Stimulated activated memory B cell treated with anti-CD40 and anti-IgM and Interleukin-4, amounts not matched to agents 10 μg/mL and 1 μg/mL and 100 μg/mL, for 72 hours (primary cell): ENCODE data around the gene ZNF438.
A peak's percentile ranks its signal among the peaks of the same experiment; 100 is the strongest.

Experiments
- ATAC-seq: fragments of 150-1000 bp; cut with Tn5 transposase; 2 replicates; pipeline ENCODE4 v1.10.0; 2021
- H3K27ac Mint-ChIP-seq: one replicate; pipeline ENCODE4 v1.8.0; 2022; ENCODE audit warnings: mild to moderate bottlenecking, mixed read lengths
- H3K27me3 Mint-ChIP-seq: one replicate; pipeline ENCODE4 v1.8.0; 2022; ENCODE audit warnings: mixed read lengths
- H3K36me3 Mint-ChIP-seq: one replicate; pipeline ENCODE4 v1.8.0; 2022; ENCODE audit warnings: mixed read lengths
- H3K4me1 Mint-ChIP-seq: one replicate; pipeline ENCODE4 v1.8.0; 2022; ENCODE audit warnings: mixed read lengths
- H3K4me3 Mint-ChIP-seq: one replicate; pipeline ENCODE4 v1.8.0; 2022; ENCODE audit warnings: mild to moderate bottlenecking, moderate library complexity, mixed read lengths
- H3K9me3 Mint-ChIP-seq: one replicate; pipeline ENCODE4 v1.8.0; 2022; ENCODE audit warnings: mixed read lengths

ZNF438 gene

DNA sequence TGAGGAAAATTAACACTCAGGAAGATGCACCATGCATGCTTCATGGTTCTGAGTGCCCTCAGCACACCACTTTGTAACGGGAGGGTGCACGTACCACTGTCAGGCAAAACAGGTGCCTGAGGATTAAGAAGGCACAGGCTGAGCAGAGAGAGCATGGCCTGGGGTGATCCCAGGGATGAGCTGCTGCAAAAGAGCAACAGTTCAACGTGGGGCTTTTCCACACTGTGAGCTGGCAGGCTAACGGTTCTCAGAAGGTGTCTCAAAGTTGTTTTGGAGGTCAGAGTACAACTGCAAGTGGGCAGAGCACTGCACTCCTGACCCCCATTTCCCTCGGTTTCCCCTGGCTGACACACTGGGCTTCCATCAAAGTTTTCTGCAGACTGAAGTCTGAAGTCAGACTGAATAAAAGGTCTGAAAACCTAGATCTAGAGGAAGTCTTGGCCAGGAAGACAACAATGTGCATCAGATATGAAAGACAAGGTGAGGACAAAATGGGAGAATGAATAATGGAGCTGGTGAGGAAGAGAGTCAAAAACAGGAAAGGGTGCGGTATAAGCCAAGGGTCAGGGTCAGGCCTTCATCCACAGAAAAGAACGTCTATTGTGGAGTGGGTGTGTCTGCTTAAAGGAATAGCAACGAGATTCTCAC, 20.5 kb downstream of the ZNF438 start:
- no peaks in the 10 kb centered on the region for H3K4me1 Mint-ChIP-seq
- H3K27me3 Mint-ChIP-seq: no peaks in the 10 kb centered on the region
- peaks cover 11% of the 10 kb centered on the region for H3K36me3 Mint-ChIP-seq
- no peak for ATAC-seq
- peaks cover 8% of the 10 kb centered on the region for H3K9me3 Mint-ChIP-seq
- H3K27ac Mint-ChIP-seq: no peak overlapping the region
- H3K4me3 Mint-ChIP-seq: no peak overlapping the region

GRCh38 chr10:31010062-31010461, 21.6 kb downstream of the ZNF438 start:
- H3K4me3 Mint-ChIP-seq: no peak overlapping the region
- peaks cover 3% of the 10 kb centered on the region for H3K4me1 Mint-ChIP-seq
- peaks cover 11% of the 10 kb centered on the region for H3K36me3 Mint-ChIP-seq
- no peak overlapping the region for H3K27ac Mint-ChIP-seq
- no peak for ATAC-seq
- H3K27me3 Mint-ChIP-seq: no peaks in the 10 kb centered on the region
- H3K9me3 Mint-ChIP-seq: peaks cover 8% of the 10 kb centered on the region

- Mint-ChIP-seq H3K9me3 (no peaks in the 10 kb centered on the region), H3K27me3 (no peaks in the 10 kb centered on the region), H3K4me3 (no peak overlapping the region), H3K4me1 (peaks cover 12% of the 10 kb centered on the region), H3K36me3 (no peaks in the 10 kb centered on the region), H3K27ac (no peak overlapping the region)
- no peak for ATAC-seq
These were observed 25.8 kb downstream of the ZNF438 start for GRCh38 chr10:31005895-31006294.

DNA sequence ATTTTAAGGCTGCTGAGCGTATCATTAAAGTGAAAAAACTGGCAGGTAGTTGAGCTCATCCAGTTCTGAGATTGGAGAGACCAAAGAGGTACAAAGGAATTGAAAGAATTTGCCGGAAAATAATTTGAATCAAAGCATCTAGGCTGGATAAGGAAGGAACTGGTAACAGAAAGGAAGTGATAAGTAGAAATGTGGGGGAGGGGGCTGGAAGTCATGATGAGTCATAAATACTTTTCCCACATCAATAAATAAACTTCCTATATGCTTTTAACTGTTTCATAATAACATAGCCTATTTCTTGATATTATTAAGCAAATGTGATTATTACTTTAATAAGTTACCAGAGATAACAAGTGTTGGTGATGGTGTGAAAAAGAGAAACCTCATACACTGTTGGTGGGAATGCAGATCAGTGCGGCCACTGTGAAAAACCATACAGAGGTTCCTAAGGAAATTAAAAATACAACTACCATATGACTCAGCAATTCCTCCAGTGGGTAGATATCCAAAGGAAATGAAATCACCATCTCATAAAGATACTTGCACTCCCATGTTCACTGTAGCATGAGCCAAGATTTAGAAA, 27.0 kb downstream of the ZNF438 start:
- H3K36me3 Mint-ChIP-seq: no peaks in the 10 kb centered on the region
- H3K27me3 Mint-ChIP-seq: no peaks in the 10 kb centered on the region
- no peaks in the 10 kb centered on the region for H3K9me3 Mint-ChIP-seq
- H3K27ac Mint-ChIP-seq: no peak overlapping the region
- no peak for ATAC-seq
- no peak overlapping the region for H3K4me3 Mint-ChIP-seq
- H3K4me1 Mint-ChIP-seq: peaks cover 12% of the 10 kb centered on the region

DNA sequence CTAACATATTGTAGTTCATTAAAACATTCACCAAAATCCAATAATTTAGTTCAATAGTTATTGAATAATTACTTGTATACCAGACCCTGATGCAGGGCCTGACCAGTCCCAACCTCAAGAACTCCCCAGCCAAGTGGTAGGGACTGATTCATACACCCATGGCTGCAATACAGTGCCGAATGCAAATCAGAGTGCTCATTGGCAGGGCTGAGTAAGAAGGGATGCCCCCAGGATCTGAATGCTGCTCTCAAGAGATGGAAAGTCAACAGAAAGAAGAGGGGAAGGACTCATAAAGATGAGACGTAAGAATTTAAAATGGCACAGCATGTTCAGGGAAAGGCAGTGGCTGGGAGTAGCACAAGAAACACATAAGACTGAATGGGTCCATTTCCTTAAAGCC, 29.9 kb downstream of the ZNF438 start:
- Mint-ChIP-seq H3K27me3 (no peaks in the 10 kb centered on the region), H3K36me3 (peaks cover 5% of the 10 kb centered on the region), H3K27ac (no peak overlapping the region), H3K9me3 (no peaks in the 10 kb centered on the region), H3K4me1 (peaks cover 18% of the 10 kb centered on the region), H3K4me3 (no peak overlapping the region)
- ATAC-seq: no peak

DNA sequence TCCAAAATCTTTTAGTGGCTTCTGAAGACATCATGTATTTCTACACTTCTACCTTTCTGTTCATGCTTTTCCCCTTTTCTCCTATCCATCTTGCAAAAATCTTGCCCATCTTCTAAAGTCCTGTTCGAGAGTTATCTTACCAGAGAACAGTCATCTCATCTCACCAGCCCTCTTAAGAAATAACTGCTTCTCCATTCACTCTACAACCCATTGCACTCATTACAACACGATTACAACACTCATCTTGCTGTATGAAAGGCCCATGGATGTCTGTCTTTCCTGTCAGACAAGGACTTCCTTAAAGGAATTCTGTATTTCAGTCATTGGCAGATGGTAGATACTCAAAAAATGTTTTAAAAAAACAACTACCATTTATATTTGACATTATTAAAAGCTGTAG, 30.8 kb downstream of the ZNF438 start:
- Mint-ChIP-seq H3K27me3 (no peaks in the 10 kb centered on the region), H3K4me1 (peaks cover 18% of the 10 kb centered on the region), H3K9me3 (no peaks in the 10 kb centered on the region), H3K4me3 (no peak overlapping the region), H3K36me3 (peaks cover 8% of the 10 kb centered on the region), H3K27ac (no peak overlapping the region)
- ATAC-seq: no peak

- ATAC-seq: no peak
- H3K27ac Mint-ChIP-seq: no peak overlapping the region
- no peak overlapping the region for H3K4me3 Mint-ChIP-seq
- peaks cover 9% of the 10 kb centered on the region for H3K36me3 Mint-ChIP-seq
- H3K9me3 Mint-ChIP-seq: no peaks in the 10 kb centered on the region
- H3K4me1 Mint-ChIP-seq: peaks cover 17% of the 10 kb centered on the region
- no peaks in the 10 kb centered on the region for H3K27me3 Mint-ChIP-seq
These were observed 31.4 kb downstream of the ZNF438 start for GRCh38 chr10:31000071-31000782.

GRCh38 chr10:30999070-30999712, 32.5 kb downstream of the ZNF438 start:
- Mint-ChIP-seq H3K36me3 (peaks cover 16% of the 10 kb centered on the region), H3K4me3 (no peak overlapping the region), H3K27ac (no peak overlapping the region), H3K9me3 (peaks cover 5% of the 10 kb centered on the region), H3K27me3 (no peaks in the 10 kb centered on the region), H3K4me1 (peaks cover 9% of the 10 kb centered on the region)
- peak; percentile 48 for ATAC-seq

- H3K4me3 Mint-ChIP-seq: no peak overlapping the region
- ATAC-seq: no peak
- H3K4me1 Mint-ChIP-seq: peaks cover 6% of the 10 kb centered on the region
- H3K27me3 Mint-ChIP-seq: no peaks in the 10 kb centered on the region
- H3K27ac Mint-ChIP-seq: no peak overlapping the region
- peaks cover 27% of the 10 kb centered on the region for H3K36me3 Mint-ChIP-seq
- peaks cover 9% of the 10 kb centered on the region for H3K9me3 Mint-ChIP-seq
These were observed 34.0 kb downstream of the ZNF438 start for GRCh38 chr10:30997536-30998235.

DNA sequence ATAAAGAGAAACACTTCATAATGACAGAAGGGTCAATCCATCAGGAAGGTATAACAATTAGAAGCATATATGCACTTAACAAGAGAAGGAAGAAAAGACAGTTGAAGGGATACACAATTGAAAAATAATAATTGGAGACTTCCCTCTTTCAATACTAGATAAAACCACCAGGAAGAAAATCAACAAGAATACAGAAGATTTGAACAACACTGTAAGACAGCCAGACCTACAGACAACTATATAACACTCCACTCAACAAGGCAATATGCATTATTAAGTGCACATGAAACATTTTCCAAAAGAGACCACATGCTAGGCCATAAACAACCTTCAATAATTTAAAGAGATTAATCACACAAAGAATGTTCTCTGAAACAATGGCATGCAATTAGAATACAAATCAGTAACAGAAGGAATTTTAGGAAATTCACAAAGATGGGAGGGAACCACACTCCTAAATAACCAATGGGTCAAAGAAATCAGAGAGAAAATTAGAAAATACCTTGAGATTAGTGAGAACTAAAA, 35.1 kb downstream of the ZNF438 start:
- peaks cover 9% of the 10 kb centered on the region for H3K9me3 Mint-ChIP-seq
- no peak overlapping the region for H3K27ac Mint-ChIP-seq
- peaks cover 6% of the 10 kb centered on the region for H3K4me1 Mint-ChIP-seq
- H3K27me3 Mint-ChIP-seq: no peaks in the 10 kb centered on the region
- H3K4me3 Mint-ChIP-seq: no peak overlapping the region
- H3K36me3 Mint-ChIP-seq: peaks cover 29% of the 10 kb centered on the region
- no peak for ATAC-seq

- Mint-ChIP-seq H3K27me3 (no peaks in the 10 kb centered on the region), H3K9me3 (peaks cover 9% of the 10 kb centered on the region), H3K4me3 (no peak overlapping the region), H3K4me1 (peaks cover 6% of the 10 kb centered on the region), H3K36me3 (peaks cover 29% of the 10 kb centered on the region), H3K27ac (no peak overlapping the region)
- no peak for ATAC-seq
These were observed 36.4 kb downstream of the ZNF438 start for GRCh38 chr10:30995081-30995770.

DNA sequence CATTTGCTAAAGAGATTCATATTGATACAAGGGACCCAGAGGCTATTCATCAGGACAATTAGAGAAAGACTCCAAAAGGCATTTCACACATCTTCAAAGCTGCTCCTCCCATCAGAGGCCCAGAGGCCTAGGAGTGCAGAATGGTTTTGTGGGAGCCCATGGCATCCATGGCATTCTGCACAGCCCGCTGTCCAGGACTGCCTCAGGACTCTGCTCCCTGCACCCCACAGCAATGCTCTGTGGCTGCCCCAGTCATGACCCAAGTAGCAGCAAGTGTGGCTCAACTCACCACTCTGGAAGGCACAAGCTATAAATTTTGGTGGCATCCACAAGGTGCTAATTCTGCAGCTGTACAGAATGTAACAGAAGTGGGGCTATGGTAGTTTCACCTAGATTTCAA, 38.5 kb downstream of the ZNF438 start:
- H3K9me3 Mint-ChIP-seq: peaks cover 9% of the 10 kb centered on the region
- H3K4me3 Mint-ChIP-seq: no peak overlapping the region
- peaks cover 29% of the 10 kb centered on the region for H3K36me3 Mint-ChIP-seq
- no peaks in the 10 kb centered on the region for H3K4me1 Mint-ChIP-seq
- no peak overlapping the region for H3K27ac Mint-ChIP-seq
- no peak for ATAC-seq
- H3K27me3 Mint-ChIP-seq: no peaks in the 10 kb centered on the region

DNA sequence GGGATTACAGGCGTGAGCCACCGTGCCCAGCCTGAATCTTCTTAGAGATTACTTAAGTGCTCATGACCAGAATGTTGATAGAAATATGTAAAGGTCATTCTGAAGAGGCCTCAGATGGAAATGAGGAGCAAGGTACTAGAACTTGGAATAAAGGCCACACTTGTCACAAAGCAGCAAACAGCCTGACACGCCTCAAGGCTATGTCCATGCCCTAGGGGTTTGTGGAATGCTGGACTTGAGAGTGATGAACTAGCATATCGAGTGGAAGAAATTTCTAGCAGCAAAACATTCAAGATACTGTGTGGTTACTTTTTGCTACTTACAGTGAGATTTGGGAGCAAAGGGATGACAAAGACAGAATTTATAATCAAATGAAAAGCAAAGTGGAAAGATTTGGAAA, 39.0 kb downstream of the ZNF438 start:
- H3K4me3 Mint-ChIP-seq: no peak overlapping the region
- ATAC-seq: no peak
- H3K9me3 Mint-ChIP-seq: peaks cover 9% of the 10 kb centered on the region
- no peaks in the 10 kb centered on the region for H3K27me3 Mint-ChIP-seq
- H3K4me1 Mint-ChIP-seq: no peaks in the 10 kb centered on the region
- peaks cover 29% of the 10 kb centered on the region for H3K36me3 Mint-ChIP-seq
- no peak overlapping the region for H3K27ac Mint-ChIP-seq

DNA sequence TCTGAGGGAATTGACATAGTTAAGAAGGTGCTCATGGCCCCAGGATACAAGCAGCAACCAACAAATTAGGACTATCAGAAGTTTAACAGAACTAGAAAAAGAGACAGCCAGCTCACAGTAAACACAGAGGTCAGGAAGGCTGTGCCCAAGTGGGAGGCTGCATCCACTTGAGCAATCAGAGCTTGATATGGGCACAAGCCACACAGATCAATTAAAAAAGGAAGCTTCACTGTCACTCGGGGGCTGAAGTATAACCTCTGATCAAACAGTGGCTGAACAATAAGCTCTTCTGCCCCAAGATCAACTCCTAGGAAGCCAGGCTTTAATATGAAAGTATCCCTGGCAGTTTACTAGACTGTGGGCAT, 40.0 kb downstream of the ZNF438 start:
- H3K4me1 Mint-ChIP-seq: no peaks in the 10 kb centered on the region
- no peak overlapping the region for H3K4me3 Mint-ChIP-seq
- H3K9me3 Mint-ChIP-seq: peaks cover 9% of the 10 kb centered on the region
- peaks cover 23% of the 10 kb centered on the region for H3K36me3 Mint-ChIP-seq
- H3K27ac Mint-ChIP-seq: no peak overlapping the region
- ATAC-seq: no peak
- H3K27me3 Mint-ChIP-seq: no peaks in the 10 kb centered on the region
